ENCODE results near the gene BNC2.
"Not testable (repeated sequence)": the region's sequence is repeated elsewhere in the genome, so short reads cannot be mapped to it uniquely, and the experiment has no call there.

- not testable (repeated sequence) for TF ChIP-seq POLR2A (IDR thresholded peaks at IDR 0.05; ENCODE audit: low read length); GATA1 (IDR thresholded peaks at IDR 0.05; ENCODE audit: low read depth, low read length)
Observed at GRCh38 chr9:16539626-16540025, 330.8 kb downstream of the BNC2 start.
